Left lung (tissue), 10 donors: ENCODE measurements around the gene AKAP12. TPM values are rescaled to one million over a fixed set of nuclear protein-coding genes. Genes with fewer than 3 reads are reported as not detected.

Experiments used
- ATAC-seq: fragments of 200-7000 bp; cut with Tn5 transposase; one replicate; pipeline ENCODE4 v1.9.1; 2020; ENCODE audit warnings: moderate library complexity
- DNase-seq, 4 donors: peaks; one replicate each; pipeline ENCODE4 v3.0.0-alpha.2; 2013 to 2020
- H3K27ac ChIP-seq, 2 donors: fragments of 200-600 bp; sonication (generic) in 1 of 2; one replicate each; pipeline versions ENCODE4 v1.5.0 to v1.8.0; 2020 to 2021
- H3K27me3 ChIP-seq, 2 donors: fragments of 200-600 bp; sonication (generic) in 1 of 2; one replicate each; pipeline versions ENCODE4 v1.5.0 to v1.8.0; 2020 to 2021
- H3K36me3 ChIP-seq, 2 donors: fragments of 200-600 bp; sonication (generic) in 1 of 2; one replicate each; pipeline versions ENCODE4 v1.5.0 to v1.8.0; 2020 to 2021
- H3K4me1 ChIP-seq, 2 donors: fragments of 200-600 bp; one replicate each; pipeline ENCODE4 v1.8.0; 2021
- H3K4me3 ChIP-seq, 2 donors: fragments of 200-600 bp; sonication (generic) in 1 of 2; one replicate each; pipeline versions ENCODE4 v1.5.0 to v1.8.0; 2020 to 2021; ENCODE audit warnings: mild to moderate bottlenecking in 1 of 2
- H3K9me3 ChIP-seq, 2 donors: fragments of 200-600 bp; sonication (generic) in 1 of 2; one replicate each; pipeline versions ENCODE4 v1.5.0 to v1.8.0; 2020 to 2021
- CTCF ChIP-seq, 2 donors: fragments of 200-600 bp; sonication (generic) in 1 of 2; IDR thresholded peaks; one replicate each; pipeline versions ENCODE4 v1.5.0 to v1.8.0; 2021; ENCODE audit warnings: antibody characterized with exemption in 2 of 2
- intact Hi-C, 2 donors: fragments of 100-400 bp; cut with DNase I; formaldehyde crosslinking; loops; one replicate each; pipeline versions ENCODE4 v1.11.2 to v1.14.2; 2022
- polyA plus RNA-seq, 6 donors: library from polyadenylated mRNA; unstranded; fragments of 120-200 nt; gene quantifications; one replicate each; pipeline ENCODE4 v1.2.1, GENCODE V29; 2013; ENCODE audit not compliant: insufficient read length in 6 of 6
- total RNA-seq, 2 donors: library from RNA; stranded (reverse); fragmentation: NEBNext Ultra II Directional; extraction: Animal tissue kit (Norgen Biotek cat#: 25700); gene quantifications; one replicate each; pipeline ENCODE4 v1.2.1, GENCODE V29; 2021
- donor health status: DM: no; HTN: yes; CAD: no.
- donor health status: DM: no; HTN: no; CAD: no.

The AKAP12 gene
- total and polyA plus RNA-seq, 8 donors: 28.9 to 125 (median 98.7) TPM

- no peak for ATAC-seq
- Histone ChIP-seq H3K36me3 (no peaks in the 10 kb centered on the region), H3K27ac (no peak overlapping the region), H3K4me1 (no peaks in the 10 kb centered on the region), H3K9me3 (no peaks in the 10 kb centered on the region), H3K4me3 (no peak overlapping the region), H3K27me3 (no peaks in the 10 kb centered on the region)
- DNase-seq: no peak
- no peak for TF ChIP-seq CTCF (IDR thresholded peaks at IDR 0.05)
- intact Hi-C loops: no loop called here
These were observed 63.5 kb downstream of the AKAP12 start for GRCh38 chr6:151303231-151303630.

GRCh38 chr6:151306269-151306783 is 66.6 kb downstream of the AKAP12 start:
- H3K36me3 ChIP-seq: no peaks in the 10 kb centered on the region
- intact Hi-C loops: no loop called here
- H3K9me3 ChIP-seq: no peaks in the 10 kb centered on the region
- no peaks in the 10 kb centered on the region for H3K4me1 ChIP-seq
- no peak for ATAC-seq
- no peak for TF ChIP-seq CTCF (IDR thresholded peaks at IDR 0.05)
- H3K27ac ChIP-seq: no peak overlapping the region
- H3K4me3 ChIP-seq: no peak overlapping the region
- no peaks in the 10 kb centered on the region for H3K27me3 ChIP-seq
- DNase-seq: no peak

- H3K4me3 ChIP-seq: no peak overlapping the region
- ATAC-seq (no peak), DNase-seq (no peak)
- intact Hi-C loops: no loop called here
- H3K36me3 ChIP-seq: no peaks in the 10 kb centered on the region
- no peaks in the 10 kb centered on the region for H3K27me3 ChIP-seq
- no peak overlapping the region for H3K27ac ChIP-seq
- H3K4me1 ChIP-seq: no peaks in the 10 kb centered on the region
- no peaks in the 10 kb centered on the region for H3K9me3 ChIP-seq
- TF ChIP-seq CTCF (IDR thresholded peaks at IDR 0.05): no peak
These were observed 67.7 kb downstream of the AKAP12 start for GRCh38 chr6:151307501-151307900.

- Histone ChIP-seq H3K4me3 (no peak overlapping the region), H3K36me3 (no peaks in the 10 kb centered on the region), H3K9me3 (no peaks in the 10 kb centered on the region), H3K27ac (no peak overlapping the region), H3K4me1 (no peaks in the 10 kb centered on the region), H3K27me3 (no peaks in the 10 kb centered on the region)
- ATAC-seq: no peak
- TF ChIP-seq CTCF (IDR thresholded peaks at IDR 0.05): no peak
- intact Hi-C loops: no loop called here
- no peak for DNase-seq
These were observed 69.9 kb downstream of the AKAP12 start for GRCh38 chr6:151309619-151310018.

- Histone ChIP-seq H3K4me3 (no peak overlapping the region), H3K4me1 (no peaks in the 10 kb centered on the region), H3K9me3 (peaks cover 0 to 4% of the 10 kb centered on the region in 2 donors), H3K27ac (no peak overlapping the region), H3K27me3 (no peaks in the 10 kb centered on the region), H3K36me3 (no peaks in the 10 kb centered on the region)
- intact Hi-C loops: no loop called here
- DNase-seq (no peak), ATAC-seq (no peak)
- TF ChIP-seq CTCF (IDR thresholded peaks at IDR 0.05): no peak
These were observed 70.5 kb downstream of the AKAP12 start for GRCh38 chr6:151310279-151310678.
